ENCODE results near the gene SDF4.

The SDF4 gene

DNA sequence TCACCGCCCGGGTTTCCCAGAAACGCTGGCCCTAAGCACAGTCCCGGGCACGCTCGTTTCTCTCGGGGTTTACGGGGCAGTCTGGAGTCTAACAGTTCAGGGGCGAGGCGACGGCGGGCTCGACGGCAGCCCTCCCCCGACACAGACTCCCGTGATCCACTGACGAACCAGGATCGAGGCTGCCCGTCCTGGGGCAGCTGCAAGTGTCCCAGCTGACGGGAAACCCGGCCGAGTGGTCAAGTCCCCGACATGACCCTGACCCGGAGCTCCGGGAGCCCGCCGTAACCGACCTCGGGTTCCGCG, 41.4 kb upstream of the SDF4 start:
- Histone ChIP-seq H3K36me3 (ENCODE audit: low read depth) (peaks cover 19% of the 10 kb centered on the region), H3K4me1 (ENCODE audit: insufficient read depth, poor library complexity, severe bottlenecking) (peaks cover 8% of the 10 kb centered on the region), H3K9me3 (ENCODE audit: severe bottlenecking) (no peaks in the 10 kb centered on the region), H3K27ac (ENCODE audit: poor library complexity, severe bottlenecking) (peak overlapping the region; percentile 66), H3K27me3 (ENCODE audit: insufficient read depth, poor library complexity, severe bottlenecking) (no peaks in the 10 kb centered on the region), H3K4me3 (ENCODE audit: severe bottlenecking) (peak overlapping the region; percentile 95)
- TF ChIP-seq, protein P1, sequence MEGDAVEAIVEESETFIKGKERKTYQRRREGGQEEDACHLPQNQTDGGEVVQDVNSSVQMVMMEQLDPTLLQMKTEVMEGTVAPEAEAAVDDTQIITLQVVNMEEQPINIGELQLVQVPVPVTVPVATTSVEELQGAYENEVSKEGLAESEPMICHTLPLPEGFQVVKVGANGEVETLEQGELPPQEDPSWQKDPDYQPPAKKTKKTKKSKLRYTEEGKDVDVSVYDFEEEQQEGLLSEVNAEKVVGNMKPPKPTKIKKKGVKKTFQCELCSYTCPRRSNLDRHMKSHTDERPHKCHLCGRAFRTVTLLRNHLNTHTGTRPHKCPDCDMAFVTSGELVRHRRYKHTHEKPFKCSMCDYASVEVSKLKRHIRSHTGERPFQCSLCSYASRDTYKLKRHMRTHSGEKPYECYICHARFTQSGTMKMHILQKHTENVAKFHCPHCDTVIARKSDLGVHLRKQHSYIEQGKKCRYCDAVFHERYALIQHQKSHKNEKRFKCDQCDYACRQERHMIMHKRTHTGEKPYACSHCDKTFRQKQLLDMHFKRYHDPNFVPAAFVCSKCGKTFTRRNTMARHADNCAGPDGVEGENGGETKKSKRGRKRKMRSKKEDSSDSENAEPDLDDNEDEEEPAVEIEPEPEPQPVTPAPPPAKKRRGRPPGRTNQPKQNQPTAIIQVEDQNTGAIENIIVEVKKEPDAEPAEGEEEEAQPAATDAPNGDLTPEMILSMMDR (IDR thresholded peaks at IDR 0.05; ENCODE audit: poor library complexity, severe bottlenecking) = no peak
- DNase-seq (ENCODE audit: low spot score) = no peak
- no peak for ATAC-seq (ENCODE audit: low read depth)

DNA sequence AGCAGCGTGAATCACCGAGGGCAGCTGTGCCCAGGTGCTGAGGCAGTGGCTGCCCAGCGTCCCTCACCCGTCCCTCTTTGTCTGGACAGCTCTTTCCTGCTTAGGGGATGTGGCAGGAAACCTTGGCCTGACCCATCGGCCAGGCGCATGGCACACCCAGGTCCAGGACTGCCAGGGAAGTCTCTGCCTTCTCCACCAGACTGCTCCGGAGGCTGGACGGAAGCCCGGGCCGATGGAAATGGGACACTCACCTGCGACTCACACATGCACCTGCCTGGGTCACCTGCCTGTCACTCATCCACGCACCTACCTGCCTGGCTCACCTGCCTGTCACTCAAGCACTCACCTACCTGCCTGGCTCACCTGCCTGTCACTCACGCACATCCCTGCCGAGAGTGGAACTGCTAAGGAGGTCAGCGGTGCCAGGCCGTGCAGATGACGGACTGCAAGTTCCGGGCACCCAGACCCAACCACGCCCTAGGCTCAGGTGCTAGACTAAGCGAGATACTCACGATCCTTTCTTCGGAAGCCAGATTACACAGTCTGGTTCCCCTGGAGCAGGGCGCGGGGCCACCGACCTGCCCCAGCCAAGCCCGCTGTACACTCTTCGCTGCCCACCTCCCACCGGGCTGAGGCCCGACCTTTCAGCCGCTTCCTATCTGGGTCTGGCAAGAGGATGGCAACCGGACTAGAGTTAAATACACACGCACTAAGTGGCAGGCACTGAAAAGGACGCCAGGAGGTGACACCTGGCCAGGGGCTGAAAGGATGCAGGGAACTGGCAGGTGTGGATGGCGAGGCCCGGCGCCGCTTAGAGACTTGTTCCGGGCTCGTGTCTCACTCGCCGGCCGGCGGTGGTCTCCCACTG, 40.8 kb upstream of the SDF4 start:
- TF ChIP-seq, protein P1 (IDR thresholded peaks at IDR 0.05; ENCODE audit: poor library complexity, severe bottlenecking) = no peak
- peak overlapping the region; percentile 66 for H3K27ac ChIP-seq (ENCODE audit: poor library complexity, severe bottlenecking)
- H3K4me1 ChIP-seq (ENCODE audit: insufficient read depth, poor library complexity, severe bottlenecking) = peaks cover 8% of the 10 kb centered on the region
- H3K27me3 ChIP-seq (ENCODE audit: insufficient read depth, poor library complexity, severe bottlenecking) = no peaks in the 10 kb centered on the region
- H3K4me3 ChIP-seq (ENCODE audit: severe bottlenecking) = peak overlapping the region; percentile 95
- DNase-seq (ENCODE audit: low spot score) (no peak), ATAC-seq (ENCODE audit: low read depth) (peak; percentile 33)
- H3K9me3 ChIP-seq (ENCODE audit: severe bottlenecking) = no peaks in the 10 kb centered on the region
- H3K36me3 ChIP-seq (ENCODE audit: low read depth) = peaks cover 25% of the 10 kb centered on the region

DNA sequence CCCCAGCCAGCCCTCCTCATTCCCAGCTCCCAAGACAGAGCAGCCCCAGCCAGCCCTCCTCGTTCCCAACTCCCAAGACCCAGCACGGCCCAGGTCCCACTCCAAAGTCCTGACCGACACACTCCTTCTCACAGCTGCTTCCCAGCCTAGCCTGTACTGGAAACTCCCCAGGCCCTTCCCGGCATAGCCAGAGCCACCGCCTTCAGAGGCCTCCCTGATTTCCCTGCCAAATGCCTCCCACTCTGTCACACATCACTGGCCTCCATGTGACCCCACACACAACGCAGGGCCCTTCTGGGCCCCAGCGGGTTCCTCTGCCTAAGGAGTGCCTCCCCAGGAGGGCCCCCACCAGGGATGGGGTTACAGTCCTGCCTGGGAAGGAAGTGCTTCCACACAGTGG, 39.0 kb upstream of the SDF4 start:
- ATAC-seq (ENCODE audit: low read depth) (no peak), DNase-seq (ENCODE audit: low spot score) (no peak)
- H3K4me3 ChIP-seq (ENCODE audit: severe bottlenecking) = no peak overlapping the region
- H3K4me1 ChIP-seq (ENCODE audit: insufficient read depth, poor library complexity, severe bottlenecking) = peaks cover 10% of the 10 kb centered on the region
- no peaks in the 10 kb centered on the region for H3K27me3 ChIP-seq (ENCODE audit: insufficient read depth, poor library complexity, severe bottlenecking)
- peaks cover 42% of the 10 kb centered on the region for H3K36me3 ChIP-seq (ENCODE audit: low read depth)
- H3K27ac ChIP-seq (ENCODE audit: poor library complexity, severe bottlenecking) = peak overlapping the region; percentile 66
- no peaks in the 10 kb centered on the region for H3K9me3 ChIP-seq (ENCODE audit: severe bottlenecking)
- TF ChIP-seq, protein P1 (IDR thresholded peaks at IDR 0.05; ENCODE audit: poor library complexity, severe bottlenecking) = no peak

- H3K4me3 ChIP-seq (ENCODE audit: severe bottlenecking) = no peak overlapping the region
- DNase-seq (ENCODE audit: low spot score) (no peak), ATAC-seq (ENCODE audit: low read depth) (no peak)
- H3K9me3 ChIP-seq (ENCODE audit: severe bottlenecking) = no peaks in the 10 kb centered on the region
- no peak overlapping the region for H3K27ac ChIP-seq (ENCODE audit: poor library complexity, severe bottlenecking)
- peaks cover 21% of the 10 kb centered on the region for H3K4me1 ChIP-seq (ENCODE audit: insufficient read depth, poor library complexity, severe bottlenecking)
- TF ChIP-seq, protein P1 (IDR thresholded peaks at IDR 0.05; ENCODE audit: poor library complexity, severe bottlenecking) = no peak
- no peaks in the 10 kb centered on the region for H3K27me3 ChIP-seq (ENCODE audit: insufficient read depth, poor library complexity, severe bottlenecking)
- H3K36me3 ChIP-seq (ENCODE audit: low read depth) = peaks cover 65% of the 10 kb centered on the region
Observed at GRCh38 chr1:1268284-1268682, 36.5 kb upstream of the SDF4 start.
